ENCODE data around the gene LRRC56.

The LRRC56 gene

GRCh38 chr11:598005-598680, 60.8 kb downstream of the LRRC56 start:
- DNase-seq (ENCODE audit: low spot score), result no peak

DNA sequence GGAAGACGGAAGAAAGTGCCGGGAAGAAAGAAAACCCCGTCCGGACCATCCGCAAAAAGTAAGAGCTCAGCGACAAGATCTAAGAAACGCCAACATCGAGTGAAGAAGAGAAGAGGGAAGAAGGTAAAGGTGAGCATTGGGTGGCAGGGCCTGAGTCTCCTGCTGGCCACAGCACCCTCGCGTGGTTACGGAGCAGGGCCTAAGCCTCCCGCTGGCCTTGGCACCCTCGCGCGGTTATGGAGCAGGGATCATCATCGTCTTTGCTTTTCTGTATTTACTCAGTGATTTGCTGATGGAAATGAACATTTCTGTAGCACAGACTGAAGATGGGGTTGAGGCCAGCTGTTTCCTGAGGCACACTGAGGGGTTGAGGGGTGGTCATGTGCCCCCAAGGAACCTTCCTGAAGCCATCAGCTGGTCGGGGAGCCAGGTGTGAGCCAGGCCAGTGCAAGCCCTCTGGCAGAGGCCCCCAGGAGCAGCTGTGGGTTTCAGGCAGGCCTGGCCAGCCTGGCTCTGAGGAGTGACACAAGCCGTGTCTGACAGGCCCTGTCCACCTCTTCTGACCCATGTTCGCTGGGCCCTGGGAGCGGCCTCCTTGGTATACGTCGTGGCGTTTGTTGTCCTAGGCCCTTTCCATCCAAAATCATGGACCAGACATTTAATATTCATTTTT, 64.4 kb downstream of the LRRC56 start:
- no peak for DNase-seq (ENCODE audit: low spot score)

- DNase-seq (ENCODE audit: low spot score), result no peak
These were observed 65.8 kb downstream of the LRRC56 start for GRCh38 chr11:603154-603553.

All from left forelimb (tissue), 1 donor.